ENCODE measurements around the gene ATP9A. TPM values are rescaled to one million over a fixed set of nuclear protein-coding genes. Genes with fewer than 3 reads are reported as not detected.
"Not testable (repeated sequence)": the region's sequence is repeated elsewhere in the genome, so short reads cannot be mapped to it uniquely, and the experiment has no call there.

The ATP9A gene
- total RNA-seq, 2 experiments from 2014 or later = 0.05 TPM; not detected in 1

GRCh38 chr20:51759769-51760510 is 8.2 kb downstream of the ATP9A start:
- Mint-ChIP-seq H3K27me3 (ENCODE audit: low read depth) (peaks cover 5% of the 10 kb centered on the region), H3K9me3 (ENCODE audit: insufficient read depth) (no peaks in the 10 kb centered on the region), H3K4me1 (ENCODE audit: low read depth) (no peaks in the 10 kb centered on the region), H3K36me3 (ENCODE audit: low read depth) (no peaks in the 10 kb centered on the region), H3K4me3 (no peak overlapping the region), H3K27ac (no peak overlapping the region)
- CTCF ChIA-PET = no interaction called here
- DNase-seq (no peak), ATAC-seq (no peak)
- POLR2A ChIA-PET = no interaction called here

- Mint-ChIP-seq H3K36me3 (ENCODE audit: low read depth) (no peaks in the 10 kb centered on the region), H3K27ac (no peak overlapping the region), H3K27me3 (ENCODE audit: low read depth) (peaks cover under 1% of the 10 kb centered on the region), H3K4me1 (ENCODE audit: low read depth) (no peaks in the 10 kb centered on the region), H3K9me3 (ENCODE audit: insufficient read depth) (no peaks in the 10 kb centered on the region), H3K4me3 (no peak overlapping the region)
- no peak for ATAC-seq
- ChIA-PET CTCF (no interaction called here), POLR2A (no interaction called here)
- no peak for DNase-seq
Observed at GRCh38 chr20:51758978-51759544, 9.1 kb downstream of the ATP9A start.

GRCh38 chr20:51757226-51757625 is 11.0 kb downstream of the ATP9A start:
- ATAC-seq (no peak), DNase-seq (no peak)
- ChIA-PET CTCF (no interaction called here), POLR2A (no interaction called here)
- H3K4me3 Mint-ChIP-seq = no peak overlapping the region
- no peak overlapping the region for H3K27ac Mint-ChIP-seq
- H3K36me3 Mint-ChIP-seq (ENCODE audit: low read depth) = no peaks in the 10 kb centered on the region
- no peaks in the 10 kb centered on the region for H3K4me1 Mint-ChIP-seq (ENCODE audit: low read depth)
- no peaks in the 10 kb centered on the region for H3K27me3 Mint-ChIP-seq (ENCODE audit: low read depth)
- H3K9me3 Mint-ChIP-seq (ENCODE audit: insufficient read depth) = no peaks in the 10 kb centered on the region

GRCh38 chr20:51756653-51757052 is 11.5 kb downstream of the ATP9A start:
- H3K4me3 Mint-ChIP-seq = no peak overlapping the region
- ChIA-PET CTCF (no interaction called here), POLR2A (no interaction called here)
- no peaks in the 10 kb centered on the region for H3K27me3 Mint-ChIP-seq (ENCODE audit: low read depth)
- ATAC-seq (no peak), DNase-seq (no peak)
- H3K9me3 Mint-ChIP-seq (ENCODE audit: insufficient read depth) = no peaks in the 10 kb centered on the region
- H3K4me1 Mint-ChIP-seq (ENCODE audit: low read depth) = no peaks in the 10 kb centered on the region
- H3K27ac Mint-ChIP-seq = no peak overlapping the region
- no peaks in the 10 kb centered on the region for H3K36me3 Mint-ChIP-seq (ENCODE audit: low read depth)

- CTCF ChIA-PET; H3K27ac Mint-ChIP-seq; H3K4me3 Mint-ChIP-seq; DNase-seq; ATAC-seq; H3K9me3 Mint-ChIP-seq (ENCODE audit: insufficient read depth); H3K36me3 Mint-ChIP-seq (ENCODE audit: low read depth); H3K27me3 Mint-ChIP-seq (ENCODE audit: low read depth); H3K4me1 Mint-ChIP-seq (ENCODE audit: low read depth); POLR2A ChIA-PET: not testable (repeated sequence)
Observed at GRCh38 chr20:51753220-51753619, 15.0 kb downstream of the ATP9A start.

GRCh38 chr20:51752343-51752951 is 15.7 kb downstream of the ATP9A start:
- Mint-ChIP-seq H3K4me3 (no peak overlapping the region), H3K4me1 (ENCODE audit: low read depth) (no peaks in the 10 kb centered on the region), H3K27me3 (ENCODE audit: low read depth) (no peaks in the 10 kb centered on the region), H3K36me3 (ENCODE audit: low read depth) (no peaks in the 10 kb centered on the region), H3K9me3 (ENCODE audit: insufficient read depth) (no peaks in the 10 kb centered on the region), H3K27ac (no peak overlapping the region)
- CTCF ChIA-PET = no interaction called here
- no peak for ATAC-seq
- POLR2A ChIA-PET = no interaction called here
- no peak for DNase-seq

- CTCF ChIA-PET = no interaction called here
- no peak overlapping the region for H3K4me3 Mint-ChIP-seq
- no peaks in the 10 kb centered on the region for H3K27me3 Mint-ChIP-seq (ENCODE audit: low read depth)
- H3K4me1 Mint-ChIP-seq (ENCODE audit: low read depth) = no peaks in the 10 kb centered on the region
- H3K27ac Mint-ChIP-seq = no peak overlapping the region
- ATAC-seq = no peak
- H3K36me3 Mint-ChIP-seq (ENCODE audit: low read depth) = no peaks in the 10 kb centered on the region
- POLR2A ChIA-PET = no interaction called here
- no peaks in the 10 kb centered on the region for H3K9me3 Mint-ChIP-seq (ENCODE audit: insufficient read depth)
- no peak for DNase-seq
Observed at GRCh38 chr20:51750770-51751388, 17.3 kb downstream of the ATP9A start.

- H3K27ac Mint-ChIP-seq = no peak overlapping the region
- ChIA-PET CTCF (no interaction called here), POLR2A (no interaction called here)
- H3K4me1 Mint-ChIP-seq (ENCODE audit: low read depth) = no peaks in the 10 kb centered on the region
- H3K9me3 Mint-ChIP-seq (ENCODE audit: insufficient read depth) = no peaks in the 10 kb centered on the region
- H3K4me3 Mint-ChIP-seq = no peak overlapping the region
- ATAC-seq (no peak), DNase-seq (no peak)
- H3K27me3 Mint-ChIP-seq (ENCODE audit: low read depth) = no peaks in the 10 kb centered on the region
- no peaks in the 10 kb centered on the region for H3K36me3 Mint-ChIP-seq (ENCODE audit: low read depth)
Observed at GRCh38 chr20:51750037-51750769, 18.0 kb downstream of the ATP9A start.

- ChIA-PET POLR2A (no interaction called here), CTCF (no interaction called here)
- H3K27ac Mint-ChIP-seq = no peak overlapping the region
- no peaks in the 10 kb centered on the region for H3K36me3 Mint-ChIP-seq (ENCODE audit: low read depth)
- H3K27me3 Mint-ChIP-seq (ENCODE audit: low read depth) = no peaks in the 10 kb centered on the region
- no peak overlapping the region for H3K4me3 Mint-ChIP-seq
- H3K9me3 Mint-ChIP-seq (ENCODE audit: insufficient read depth) = no peaks in the 10 kb centered on the region
- DNase-seq = no peak
- H3K4me1 Mint-ChIP-seq (ENCODE audit: low read depth) = no peaks in the 10 kb centered on the region
- ATAC-seq = no peak
Observed at GRCh38 chr20:51749674-51750036, 18.5 kb downstream of the ATP9A start.

- ATAC-seq = no peak
- Mint-ChIP-seq H3K36me3 (ENCODE audit: low read depth) (no peaks in the 10 kb centered on the region), H3K9me3 (ENCODE audit: insufficient read depth) (no peaks in the 10 kb centered on the region), H3K27me3 (ENCODE audit: low read depth) (no peaks in the 10 kb centered on the region), H3K4me1 (ENCODE audit: low read depth) (no peaks in the 10 kb centered on the region), H3K4me3 (no peak overlapping the region), H3K27ac (no peak overlapping the region)
- ChIA-PET POLR2A (no interaction called here), CTCF (no interaction called here)
- DNase-seq = no peak
Observed at GRCh38 chr20:51747182-51747911, 20.8 kb downstream of the ATP9A start.

- H3K9me3 Mint-ChIP-seq (ENCODE audit: insufficient read depth) = no peaks in the 10 kb centered on the region
- H3K4me1 Mint-ChIP-seq (ENCODE audit: low read depth) = no peaks in the 10 kb centered on the region
Observed at GRCh38 chr20:51745804-51746203, 22.4 kb downstream of the ATP9A start.

More at GRCh38 chr20:51745804-51746203, 22.4 kb downstream of the ATP9A start:
- CTCF ChIA-PET = no interaction called here
- DNase-seq (no peak), ATAC-seq (no peak)
- POLR2A ChIA-PET = no interaction called here
- no peak overlapping the region for H3K4me3 Mint-ChIP-seq
- no peaks in the 10 kb centered on the region for H3K36me3 Mint-ChIP-seq (ENCODE audit: low read depth)
- no peaks in the 10 kb centered on the region for H3K27me3 Mint-ChIP-seq (ENCODE audit: low read depth)
- no peak overlapping the region for H3K27ac Mint-ChIP-seq
